Left ventricle myocardium inferior (tissue), 1 donor: ENCODE results near the gene ATG5. TPM values are rescaled to one million over a fixed set of nuclear protein-coding genes. Genes with fewer than 3 reads are reported as not detected.

Experiments used
- DNase-seq: peaks from one replicate; pipeline ENCODE4 v3.0.0-alpha.2; 2020
- H3K27ac ChIP-seq: fragments of 200-600 bp; replicated peaks from 2 replicates; pipeline ENCODE4 v1.8.0; 2021
- H3K27me3 ChIP-seq: fragments of 200-600 bp; 2 replicates; pipeline ENCODE4 v1.8.0; 2021; ENCODE audit warnings: low read depth
- H3K36me3 ChIP-seq: fragments of 200-600 bp; 2 replicates; pipeline ENCODE4 v1.8.0; 2021
- H3K4me1 ChIP-seq: fragments of 200-600 bp; 2 replicates; pipeline ENCODE4 v1.8.0; 2021
- H3K4me3 ChIP-seq: fragments of 200-600 bp; 2 replicates; pipeline ENCODE4 v1.8.0; 2021; ENCODE audit warnings: mild to moderate bottlenecking, moderate library complexity
- H3K9me3 ChIP-seq: fragments of 200-600 bp; replicated peaks from 2 replicates; pipeline ENCODE4 v1.8.0; 2021
- CTCF ChIP-seq: fragments of 200-600 bp; IDR thresholded peaks from 2 replicates; pipeline ENCODE4 v1.8.0; 2021; ENCODE audit warnings: antibody characterized with exemption, mild to moderate bottlenecking, borderline replicate concordance
- intact Hi-C: fragments of 100-400 bp; cut with micrococcal nuclease; formaldehyde crosslinking; loops from one replicate; pipeline ENCODE4 v1.11.0; 2022
- total RNA-seq: library from RNA; stranded (reverse); fragmentation: NEBNext Ultra II Directional; extraction: Animal tissue kit (Norgen Biotek cat#: 25700); gene quantifications from one replicate; pipeline ENCODE4 v1.2.1, GENCODE V29; 2021
- donor health status: DM: no; HTN: yes; CAD: no; lungs with severe emphysema.

Gene ATG5
- total RNA-seq, 1 donor from 2014 or later = 18.0 TPM

- DNase-seq = no peak
- Histone ChIP-seq H3K9me3 (no peaks in the 10 kb centered on the region), H3K27ac (no peak overlapping the region), H3K27me3 (no peaks in the 10 kb centered on the region), H3K4me1 (peaks cover 21% of the 10 kb centered on the region), H3K4me3 (no peak overlapping the region), H3K36me3 (peaks cover 6% of the 10 kb centered on the region)
- intact Hi-C loops = no loop called here
- no peak for TF ChIP-seq CTCF
Observed at GRCh38 chr6:106308985-106309384, 16.6 kb downstream of the ATG5 start.

GRCh38 chr6:106305740-106306139, 19.8 kb downstream of the ATG5 start:
- Histone ChIP-seq H3K27ac (no peak overlapping the region), H3K36me3 (peaks cover 4% of the 10 kb centered on the region), H3K4me3 (no peak overlapping the region), H3K9me3 (no peaks in the 10 kb centered on the region), H3K27me3 (no peaks in the 10 kb centered on the region), H3K4me1 (peaks cover 26% of the 10 kb centered on the region)
- DNase-seq = no peak
- intact Hi-C loops = no loop called here
- no peak for TF ChIP-seq CTCF

- intact Hi-C loops = no loop called here
- H3K36me3 ChIP-seq = no peaks in the 10 kb centered on the region
- peak; percentile 67 for TF ChIP-seq CTCF
- no peaks in the 10 kb centered on the region for H3K9me3 ChIP-seq
- H3K4me3 ChIP-seq = no peak overlapping the region
- DNase-seq = no peak
- H3K4me1 ChIP-seq = peaks cover 9% of the 10 kb centered on the region
- H3K27me3 ChIP-seq = no peaks in the 10 kb centered on the region
- H3K27ac ChIP-seq = no peak overlapping the region
Observed at GRCh38 chr6:106300944-106301343, 24.6 kb downstream of the ATG5 start.

DNA sequence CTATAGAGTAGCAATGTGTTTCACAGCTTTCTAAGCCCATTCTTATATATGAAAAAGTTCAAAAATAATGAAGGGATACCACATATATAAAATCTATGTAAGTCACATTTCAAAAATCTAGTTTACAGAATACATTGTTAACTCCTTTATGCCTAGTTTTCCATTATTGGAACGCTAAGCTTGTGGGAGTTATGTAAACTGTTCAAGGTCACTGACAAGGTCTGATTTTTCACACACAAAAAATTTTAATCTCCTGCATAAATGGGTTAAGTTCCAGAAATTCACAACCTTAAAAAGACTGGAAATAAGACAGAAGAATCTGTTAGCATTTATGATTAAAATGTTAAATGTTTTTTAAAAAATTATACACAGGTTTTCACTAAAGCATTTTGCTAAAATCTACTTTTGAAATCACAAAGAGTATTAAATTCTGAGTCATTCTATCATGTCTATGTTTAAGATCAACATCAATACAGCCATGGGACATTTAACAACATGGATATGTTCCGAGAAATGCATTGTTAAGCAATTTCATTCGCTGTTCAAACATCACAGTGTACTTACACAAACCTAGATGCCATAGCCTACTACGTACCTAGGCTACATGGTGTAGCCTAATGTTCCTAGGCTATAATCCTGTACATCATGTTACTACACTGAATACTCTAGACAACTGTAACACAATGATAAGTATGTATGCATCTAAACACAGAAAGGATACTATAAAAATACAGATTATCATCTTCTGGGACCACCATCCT, 25.4 kb downstream of the ATG5 start:
- H3K27ac ChIP-seq = no peak overlapping the region
- no peaks in the 10 kb centered on the region for H3K36me3 ChIP-seq
- intact Hi-C loops = no loop called here
- no peaks in the 10 kb centered on the region for H3K9me3 ChIP-seq
- no peak overlapping the region for H3K4me3 ChIP-seq
- H3K27me3 ChIP-seq = no peaks in the 10 kb centered on the region
- DNase-seq = no peak
- peaks cover 9% of the 10 kb centered on the region for H3K4me1 ChIP-seq
- no peak for TF ChIP-seq CTCF

DNA sequence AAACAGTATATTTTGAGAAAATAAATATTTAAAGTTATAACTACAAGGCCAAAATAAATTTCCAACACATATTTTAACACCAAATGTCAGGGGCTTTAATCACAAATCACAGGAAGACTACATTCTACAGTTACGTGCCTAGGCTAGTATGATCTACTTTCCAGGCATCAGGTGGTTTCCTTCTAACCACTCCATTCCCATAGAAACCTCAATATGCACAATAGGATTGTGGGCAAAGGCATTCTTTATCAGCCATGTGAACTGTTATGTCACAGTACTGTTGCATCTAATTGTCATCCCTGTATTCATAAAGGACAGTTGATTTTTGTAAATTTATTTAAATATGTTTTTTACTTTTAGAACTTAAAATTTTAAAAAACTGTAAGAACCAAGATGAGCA, 32.4 kb downstream of the ATG5 start:
- H3K4me3 ChIP-seq = no peak overlapping the region
- H3K36me3 ChIP-seq = peaks cover 22% of the 10 kb centered on the region
- DNase-seq = no peak
- H3K4me1 ChIP-seq = no peaks in the 10 kb centered on the region
- no peak overlapping the region for H3K27ac ChIP-seq
- intact Hi-C loops = no loop called here
- no peak for TF ChIP-seq CTCF
- H3K9me3 ChIP-seq = peaks cover 8% of the 10 kb centered on the region
- H3K27me3 ChIP-seq = no peaks in the 10 kb centered on the region
